ENCODE data around the gene ACVR1. TPM values are rescaled to one million over a fixed set of nuclear protein-coding genes. Genes with fewer than 3 reads are reported as not detected.

The ACVR1 gene
- total RNA-seq, 1 donor from 2014 or later = 6.9 TPM

DNA sequence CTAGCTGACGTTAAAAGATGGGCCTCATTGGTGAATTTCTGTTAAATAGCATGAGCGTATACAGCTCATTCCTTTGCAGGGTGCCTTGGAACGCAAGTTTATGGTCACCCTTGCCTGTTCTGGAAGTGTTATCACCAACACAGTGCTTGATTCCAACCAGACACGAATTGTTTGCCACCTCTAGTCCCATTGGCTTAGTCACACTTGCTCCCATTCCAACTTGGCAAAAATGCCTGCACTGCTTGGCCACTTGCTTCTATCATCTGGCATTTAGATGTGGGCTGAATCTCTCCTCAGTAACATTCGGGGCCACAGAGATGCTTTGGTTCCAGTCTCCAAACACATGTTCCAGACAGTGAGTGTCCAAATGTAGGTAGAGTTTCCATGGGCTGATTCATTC lies 27.5 kb upstream of the ACVR1 start:
- H3K36me3 ChIP-seq = no peaks in the 10 kb centered on the region
- intact Hi-C loops (cut with DNase I) = no loop called here
- H3K27ac ChIP-seq = no peak overlapping the region
- no peak overlapping the region for H3K4me3 ChIP-seq
- no peaks in the 10 kb centered on the region for H3K9me3 ChIP-seq
- TF ChIP-seq, protein P1, sequence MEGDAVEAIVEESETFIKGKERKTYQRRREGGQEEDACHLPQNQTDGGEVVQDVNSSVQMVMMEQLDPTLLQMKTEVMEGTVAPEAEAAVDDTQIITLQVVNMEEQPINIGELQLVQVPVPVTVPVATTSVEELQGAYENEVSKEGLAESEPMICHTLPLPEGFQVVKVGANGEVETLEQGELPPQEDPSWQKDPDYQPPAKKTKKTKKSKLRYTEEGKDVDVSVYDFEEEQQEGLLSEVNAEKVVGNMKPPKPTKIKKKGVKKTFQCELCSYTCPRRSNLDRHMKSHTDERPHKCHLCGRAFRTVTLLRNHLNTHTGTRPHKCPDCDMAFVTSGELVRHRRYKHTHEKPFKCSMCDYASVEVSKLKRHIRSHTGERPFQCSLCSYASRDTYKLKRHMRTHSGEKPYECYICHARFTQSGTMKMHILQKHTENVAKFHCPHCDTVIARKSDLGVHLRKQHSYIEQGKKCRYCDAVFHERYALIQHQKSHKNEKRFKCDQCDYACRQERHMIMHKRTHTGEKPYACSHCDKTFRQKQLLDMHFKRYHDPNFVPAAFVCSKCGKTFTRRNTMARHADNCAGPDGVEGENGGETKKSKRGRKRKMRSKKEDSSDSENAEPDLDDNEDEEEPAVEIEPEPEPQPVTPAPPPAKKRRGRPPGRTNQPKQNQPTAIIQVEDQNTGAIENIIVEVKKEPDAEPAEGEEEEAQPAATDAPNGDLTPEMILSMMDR (IDR thresholded peaks at IDR 0.05) = no peak
- no peaks in the 10 kb centered on the region for H3K27me3 ChIP-seq
- DNase-seq (ENCODE audit: low spot score in 2 of 2) = no peak
- H3K4me1 ChIP-seq = no peaks in the 10 kb centered on the region

DNA sequence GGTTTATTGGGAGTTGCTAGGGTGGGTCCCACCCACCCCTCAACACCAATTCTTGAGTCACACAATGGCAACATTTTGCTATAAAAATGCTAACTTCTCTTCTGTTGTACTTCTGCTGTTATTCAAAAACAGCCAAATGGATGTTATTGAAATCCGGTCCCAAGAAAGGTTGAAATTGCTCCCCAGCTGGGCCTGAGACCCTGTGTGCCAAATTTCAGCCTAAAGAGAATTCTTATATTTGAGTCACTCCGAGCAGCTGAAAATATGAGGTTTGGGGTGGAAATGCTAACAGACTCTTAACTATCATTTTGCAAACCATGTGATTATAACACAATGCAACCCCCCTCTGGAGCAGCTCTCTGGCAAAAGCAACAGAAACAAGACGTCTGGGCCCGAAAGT lies 27.0 kb upstream of the ACVR1 start:
- Histone ChIP-seq H3K4me3 (no peak overlapping the region), H3K27ac (no peak overlapping the region), H3K9me3 (no peaks in the 10 kb centered on the region), H3K4me1 (no peaks in the 10 kb centered on the region), H3K36me3 (no peaks in the 10 kb centered on the region), H3K27me3 (no peaks in the 10 kb centered on the region)
- intact Hi-C loops (cut with DNase I) = no loop called here
- TF ChIP-seq, protein P1 (IDR thresholded peaks at IDR 0.05) = no peak
- DNase-seq (ENCODE audit: low spot score in 2 of 2) = no peak

DNA sequence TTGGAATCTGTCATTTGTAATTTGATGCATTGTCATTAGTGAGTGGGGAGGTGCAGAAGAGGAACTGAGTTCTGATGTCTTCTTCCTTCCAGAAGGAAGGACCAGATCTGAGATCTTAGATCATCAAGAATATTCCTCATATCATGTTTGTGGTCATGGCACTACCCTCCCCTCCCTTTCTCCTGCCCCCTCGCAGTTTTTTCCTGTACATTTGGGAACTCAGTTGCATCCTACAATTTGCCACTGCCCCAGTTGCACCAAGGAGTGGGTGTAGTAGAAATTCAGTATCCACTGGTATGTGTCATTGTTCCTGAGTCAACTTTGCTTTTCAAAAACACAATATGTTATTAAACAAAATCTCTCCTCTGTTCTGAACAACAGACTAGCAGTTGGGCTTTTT lies 26.6 kb upstream of the ACVR1 start:
- H3K9me3 ChIP-seq = no peaks in the 10 kb centered on the region
- no peaks in the 10 kb centered on the region for H3K27me3 ChIP-seq
- TF ChIP-seq, protein P1 (IDR thresholded peaks at IDR 0.05) = no peak
- H3K4me3 ChIP-seq = no peak overlapping the region
- H3K27ac ChIP-seq = no peak overlapping the region
- H3K36me3 ChIP-seq = no peaks in the 10 kb centered on the region
- intact Hi-C loops (cut with DNase I) = no loop called here
- DNase-seq (ENCODE audit: low spot score in 2 of 2) = no peak
- H3K4me1 ChIP-seq = no peaks in the 10 kb centered on the region

DNA sequence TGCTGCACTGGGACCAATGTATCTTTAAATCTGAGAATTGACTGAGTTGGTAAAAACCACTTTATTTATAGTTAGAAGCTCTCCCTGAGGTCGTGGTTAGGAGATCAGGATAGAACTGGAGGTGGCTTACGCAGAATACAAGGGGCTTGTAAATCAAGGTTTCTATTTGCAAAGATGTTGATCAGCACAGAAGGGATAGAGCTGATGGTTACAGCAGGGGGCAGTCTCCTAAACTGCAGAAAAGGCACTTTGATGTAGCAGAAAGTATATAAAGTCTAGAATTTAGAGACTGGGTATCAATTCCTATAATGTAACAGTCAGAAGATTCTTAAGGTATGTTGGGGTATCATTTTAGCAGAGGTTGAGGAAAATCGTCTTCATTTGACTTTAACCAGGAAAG lies 25.2 kb upstream of the ACVR1 start:
- no peaks in the 10 kb centered on the region for H3K36me3 ChIP-seq
- TF ChIP-seq, protein P1 (IDR thresholded peaks at IDR 0.05) = no peak
- H3K27ac ChIP-seq = no peak overlapping the region
- no peak for DNase-seq (ENCODE audit: low spot score in 2 of 2)
- intact Hi-C loops (cut with DNase I) = no loop called here
- H3K4me3 ChIP-seq = no peak overlapping the region
- H3K27me3 ChIP-seq = no peaks in the 10 kb centered on the region
- no peaks in the 10 kb centered on the region for H3K4me1 ChIP-seq
- H3K9me3 ChIP-seq = no peaks in the 10 kb centered on the region

DNA sequence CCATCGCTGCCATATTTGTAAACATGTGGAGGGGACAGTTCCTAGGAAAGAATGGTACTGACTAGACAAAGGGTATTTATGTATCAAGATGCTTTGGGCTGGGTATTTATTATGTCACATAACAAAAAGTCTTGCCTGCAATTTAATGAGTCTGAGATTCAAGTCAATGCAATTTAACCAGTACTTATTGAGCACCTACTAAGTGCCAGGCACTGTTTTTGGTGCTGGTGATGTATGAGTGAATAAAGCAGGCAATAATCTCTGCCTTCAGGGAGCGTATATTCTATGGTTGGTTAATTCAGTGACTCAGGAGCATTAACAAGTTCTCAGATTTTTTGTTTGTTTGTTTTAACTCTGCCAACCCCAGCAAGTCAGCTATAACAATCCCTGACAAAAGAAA lies 24.6 kb upstream of the ACVR1 start:
- Histone ChIP-seq H3K27ac (no peak overlapping the region), H3K4me3 (no peak overlapping the region), H3K4me1 (no peaks in the 10 kb centered on the region), H3K27me3 (no peaks in the 10 kb centered on the region), H3K36me3 (no peaks in the 10 kb centered on the region), H3K9me3 (no peaks in the 10 kb centered on the region)
- intact Hi-C loops (cut with DNase I) = no loop called here
- TF ChIP-seq, protein P1 (IDR thresholded peaks at IDR 0.05) = no peak
- DNase-seq (ENCODE audit: low spot score in 2 of 2) = no peak

DNA sequence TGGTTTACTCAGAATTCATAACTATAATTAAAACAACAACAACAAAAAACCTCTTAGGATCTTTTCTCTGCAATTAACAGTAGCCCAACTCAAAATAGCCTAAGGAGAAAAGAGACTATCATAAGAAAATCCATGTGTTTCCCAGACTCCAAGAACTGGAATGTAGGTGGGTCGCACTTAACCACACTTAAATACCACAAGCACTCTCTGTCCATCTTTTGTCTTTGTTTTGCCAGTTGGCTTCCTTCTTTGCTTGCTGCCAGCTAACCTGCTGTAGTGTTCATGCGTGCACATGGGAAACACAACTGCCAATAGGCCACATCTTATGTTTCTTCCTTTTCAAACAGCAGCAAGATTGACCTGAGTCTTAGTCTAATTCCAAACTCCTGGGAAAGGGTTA lies 24.1 kb upstream of the ACVR1 start:
- Histone ChIP-seq H3K27me3 (no peaks in the 10 kb centered on the region), H3K9me3 (no peaks in the 10 kb centered on the region), H3K4me1 (no peaks in the 10 kb centered on the region), H3K27ac (no peak overlapping the region), H3K4me3 (no peak overlapping the region), H3K36me3 (no peaks in the 10 kb centered on the region)
- DNase-seq (ENCODE audit: low spot score in 2 of 2) = no peak
- intact Hi-C loops (cut with DNase I) = no loop called here
- TF ChIP-seq, protein P1 (IDR thresholded peaks at IDR 0.05) = no peak
